ENCODE data around the gene SLC6A6. TPM values are rescaled to one million over a fixed set of nuclear protein-coding genes. Genes with fewer than 3 reads are reported as not detected.

Gene SLC6A6
- total RNA-seq, 1 donor from 2014 or later: 49.3 TPM

GRCh38 chr3:14518432-14518802, 116.0 kb downstream of the SLC6A6 start:
- DNase-seq (ENCODE audit: low spot score): peak; percentile 81

- no peak for DNase-seq (ENCODE audit: low spot score)
Observed at GRCh38 chr3:14518893-14519292, 116.5 kb downstream of the SLC6A6 start.

GRCh38 chr3:14519406-14519805, 117.0 kb downstream of the SLC6A6 start:
- DNase-seq (ENCODE audit: low spot score): no peak

GRCh38 chr3:14520149-14520548, 117.7 kb downstream of the SLC6A6 start:
- DNase-seq (ENCODE audit: low spot score): peak; percentile 81

GRCh38 chr3:14520967-14521366, 118.6 kb downstream of the SLC6A6 start:
- DNase-seq (ENCODE audit: low spot score): peak; percentile 51

GRCh38 chr3:14521611-14522010, 119.2 kb downstream of the SLC6A6 start:
- DNase-seq (ENCODE audit: low spot score): peak; percentile 79

GRCh38 chr3:14522129-14522691, 119.8 kb downstream of the SLC6A6 start:
- DNase-seq (ENCODE audit: low spot score): peak; percentile 90

GRCh38 chr3:14522768-14523167, 120.4 kb downstream of the SLC6A6 start:
- peak; percentile 79 for DNase-seq (ENCODE audit: low spot score)

GRCh38 chr3:14523792-14524191, 121.4 kb downstream of the SLC6A6 start:
- DNase-seq (ENCODE audit: low spot score): peak; percentile 47

- peak; percentile 88 for DNase-seq (ENCODE audit: low spot score)
Observed at GRCh38 chr3:14524311-14524711, 121.9 kb downstream of the SLC6A6 start.

- DNase-seq (ENCODE audit: low spot score): peak; percentile 85
Observed at GRCh38 chr3:14524920-14525660, 122.7 kb downstream of the SLC6A6 start.

GRCh38 chr3:14525685-14526631, 123.6 kb downstream of the SLC6A6 start:
- peak; percentile 62 for DNase-seq (ENCODE audit: low spot score)

- no peak for DNase-seq (ENCODE audit: low spot score)
Observed at GRCh38 chr3:14528081-14528480, 125.7 kb downstream of the SLC6A6 start.

- no peak for DNase-seq (ENCODE audit: low spot score)
Observed at GRCh38 chr3:14531856-14532395, 129.5 kb downstream of the SLC6A6 start.

GRCh38 chr3:14532691-14533456, 130.5 kb downstream of the SLC6A6 start:
- no peak for DNase-seq (ENCODE audit: low spot score)

- DNase-seq (ENCODE audit: low spot score): no peak
Observed at GRCh38 chr3:14533457-14533958, 131.1 kb downstream of the SLC6A6 start.

- no peak for DNase-seq (ENCODE audit: low spot score)
Observed at GRCh38 chr3:14534516-14535191, 132.2 kb downstream of the SLC6A6 start.

GRCh38 chr3:14535616-14536015, 133.2 kb downstream of the SLC6A6 start:
- DNase-seq (ENCODE audit: low spot score): no peak

- DNase-seq (ENCODE audit: low spot score): no peak
Observed at GRCh38 chr3:14536055-14536815, 133.8 kb downstream of the SLC6A6 start.

Data from mesenteric fat pad (tissue), 1 donor.